OCI-LY7 (cell line): ENCODE results near the gene FERMT2.
"Not testable (repeated sequence)": the region's sequence is repeated elsewhere in the genome, so short reads cannot be mapped to it uniquely, and the experiment has no call there.

ENCODE experiments used
- CTCF ChIP-seq: fragments of 200-600 bp; sonication (generic); conservative IDR thresholded peaks from 2 replicates; pipeline ENCODE4 v1.5.1; 2014; ENCODE audit warnings: mild to moderate bottlenecking, antibody characterized with exemption, low read length, moderate library complexity, mixed read lengths
- EZH2phosphoT487 ChIP-seq: fragments of 200-600 bp; sonication (generic); IDR thresholded peaks from 2 replicates; pipeline ENCODE4 v1.6.1; 2018; ENCODE audit warnings: low read depth, borderline replicate concordance, mild to moderate bottlenecking, mixed run types, antibody characterized with exemption, low read length, moderate library complexity, mixed read lengths

GRCh38 chr14:52864893-52865292 is 86.0 kb downstream of the FERMT2 start:
- not testable (repeated sequence) for TF ChIP-seq CTCF, EZH2phosphoT487
